Neural cell (in vitro differentiated cells): ENCODE data around the gene ALDH1B1. TPM values are rescaled to one million over a fixed set of nuclear protein-coding genes. Genes with fewer than 3 reads are reported as not detected.

Experiments
- H2AFZ ChIP-seq: fragments of 200-600, 300-800 bp; sonication (generic), shearing (Covaris generic); 2 replicates; pipeline ENCODE4 v1.6.0; 2014; ENCODE audit warnings: low read depth, mild to moderate bottlenecking, antibody characterized with exemption, low read length, moderate library complexity
- H3F3A ChIP-seq: fragments of 200-600 bp; shearing (Covaris generic); 2 replicates; pipeline ENCODE4 v1.6.1; 2016; ENCODE audit warnings: mild to moderate bottlenecking, moderate library complexity, mixed read lengths, antibody characterized with exemption, low read length; ENCODE audit not compliant: insufficient read depth, poor library complexity, severe bottlenecking
- H3K27ac ChIP-seq: fragments of 200-600, 300-800 bp; sonication (generic), shearing (Covaris generic); 2 replicates; pipeline ENCODE4 v1.5.1; 2014; ENCODE audit warnings: mild to moderate bottlenecking, low read length, moderate library complexity
- H3K27me3 ChIP-seq: fragments of 300-800, 200-600 bp; sonication (generic), shearing (Covaris generic); 2 replicates; pipeline ENCODE4 v1.6.0; 2014; ENCODE audit warnings: mild to moderate bottlenecking, low read depth, low read length, moderate library complexity; ENCODE audit not compliant: insufficient read depth
- H3K36me3 ChIP-seq: fragments of 300-800, 200-600 bp; sonication (generic), shearing (Covaris generic); 2 replicates; pipeline ENCODE4 v1.5.1; 2014; ENCODE audit warnings: mild to moderate bottlenecking, antibody characterized with exemption, low read length, moderate library complexity; ENCODE audit not compliant: insufficient read depth
- H3K4me2 ChIP-seq: fragments of 300-800, 200-600 bp; sonication (generic), shearing (Covaris generic); 2 replicates; pipeline ENCODE4 v1.6.0; 2014; ENCODE audit warnings: mild to moderate bottlenecking, low read length
- H3K4me3 ChIP-seq: fragments of 300-800, 200-600 bp; sonication (generic), shearing (Covaris generic); 2 replicates; pipeline ENCODE4 v1.5.1; 2014; ENCODE audit warnings: mild to moderate bottlenecking, low read length, moderate library complexity
- H3K79me2 ChIP-seq: fragments of 200-600 bp; shearing (Covaris generic); replicated peaks from 2 replicates; pipeline ENCODE4 v1.6.0; 2014; ENCODE audit warnings: mild to moderate bottlenecking, low read length, moderate library complexity; ENCODE audit not compliant: insufficient read depth
- H3K9ac ChIP-seq: fragments of 300-800, 200-600 bp; sonication (generic), shearing (Covaris generic); 2 replicates; pipeline ENCODE4 v1.6.1; 2016; ENCODE audit warnings: mild to moderate bottlenecking, low read length, mixed read lengths
- H3K9me2 ChIP-seq: fragments of 200-600 bp; shearing (Covaris generic); 2 replicates; pipeline ENCODE4 v1.6.1; 2016; ENCODE audit warnings: mild to moderate bottlenecking, low read length, mixed read lengths; ENCODE audit not compliant: insufficient read depth
- H3K9me3 ChIP-seq: fragments of 200-600, 300-800 bp; sonication (generic), shearing (Covaris generic); 2 replicates; pipeline ENCODE4 v1.6.1; 2016; ENCODE audit warnings: mild to moderate bottlenecking, mixed run types, low read length, moderate library complexity, mixed read lengths
- H4K20me1 ChIP-seq: fragments of 200-600 bp; shearing (Covaris generic); 2 replicates; pipeline ENCODE4 v1.6.1; 2016; ENCODE audit warnings: mild to moderate bottlenecking, mixed run types; ENCODE audit not compliant: insufficient read depth
- EP300 ChIP-seq: fragments of 450-650 bp; conservative IDR thresholded peaks from 2 replicates; pipeline ENCODE4 v1.6.1; 2014; ENCODE audit warnings: antibody characterized with exemption, mild to moderate bottlenecking, moderate library complexity; ENCODE audit not compliant: poor library complexity, severe bottlenecking
- EZH2 ChIP-seq: fragments of 200-600, 300-800 bp; shearing (Covaris generic), sonication (generic); IDR thresholded peaks from 2 replicates; pipeline ENCODE4 v1.6.1; 2014; ENCODE audit warnings: antibody characterized with exemption, low read length, borderline replicate concordance, mild to moderate bottlenecking; ENCODE audit not compliant: insufficient read depth, poor library complexity, severe bottlenecking
- MXI1 ChIP-seq: fragments of 450-650 bp; conservative IDR thresholded peaks from 2 replicates; pipeline ENCODE4 v1.6.1; 2014; ENCODE audit warnings: antibody characterized with exemption, mild to moderate bottlenecking; ENCODE audit not compliant: poor library complexity, severe bottlenecking
- POLR2AphosphoS5 ChIP-seq: IDR thresholded peaks from 2 replicates; pipeline ENCODE4 v1.6.1; 2012
- RAD21 ChIP-seq: fragments of 450-650 bp; conservative IDR thresholded peaks from 2 replicates; pipeline ENCODE4 v1.6.1; 2014; ENCODE audit warnings: antibody characterized with exemption, mild to moderate bottlenecking, moderate library complexity
- SMC3 ChIP-seq: fragments of 450-650 bp; conservative IDR thresholded peaks from 2 replicates; pipeline ENCODE4 v1.6.1; 2014; ENCODE audit warnings: antibody characterized with exemption, mild to moderate bottlenecking, moderate library complexity; ENCODE audit not compliant: poor library complexity
- TAF1 ChIP-seq: IDR thresholded peaks from 2 replicates; pipeline ENCODE4 v1.6.1; 2012; ENCODE audit warnings: low read depth
- polyA plus RNA-seq: library from polyadenylated mRNA; depleted of rRNA; stranded (reverse); fragments of >200 nt; gene quantifications from 2 replicates; pipeline ENCODE4 v1.2.3, GENCODE V29; 2014
- TF ChIP-seq, protein P1 (sequence below): IDR thresholded peaks from 2 replicates; pipeline ENCODE4 v1.6.1; 2012; ENCODE audit warnings: borderline replicate concordance
- TF ChIP-seq, protein P2 (sequence below): fragments of 450-650 bp; IDR thresholded peaks from 2 replicates; pipeline ENCODE4 v1.5.1; 2014; ENCODE audit warnings: antibody characterized with exemption, mild to moderate bottlenecking, moderate library complexity; ENCODE audit not compliant: poor library complexity, severe bottlenecking

ALDH1B1 gene
- polyA plus RNA-seq, 1 donor from 2014 or later = 6.6 TPM

DNA sequence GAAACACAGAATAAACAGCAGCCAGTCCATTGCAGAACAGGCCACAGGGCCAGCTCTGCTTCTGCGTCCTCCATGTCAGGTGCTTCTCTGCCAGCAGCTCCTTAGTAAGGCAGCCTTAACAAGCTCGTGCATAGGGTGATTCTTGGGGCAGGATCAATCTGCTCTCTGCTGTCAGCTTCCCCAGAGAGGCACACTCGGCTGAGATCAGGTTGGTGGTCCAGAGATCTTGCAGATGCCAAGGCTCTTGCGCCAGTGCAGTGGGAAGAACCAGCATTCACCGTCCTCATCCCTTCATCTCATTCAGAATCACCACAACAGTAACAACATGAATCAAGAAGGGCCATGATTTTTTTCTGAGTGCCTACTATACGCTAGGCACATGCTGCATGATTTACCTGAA, 49.0 kb upstream of the ALDH1B1 start:
- H3K9ac ChIP-seq = no peak overlapping the region
- H3K36me3 ChIP-seq = no peaks in the 10 kb centered on the region
- H3K9me3 ChIP-seq = no peaks in the 10 kb centered on the region
- H4K20me1 ChIP-seq = no peaks in the 10 kb centered on the region
- H3K27ac ChIP-seq = no peak overlapping the region
- no peaks in the 10 kb centered on the region for H3K9me2 ChIP-seq
- no peak overlapping the region for H3K4me2 ChIP-seq
- no peak for TF ChIP-seq POLR2AphosphoS5
- TF ChIP-seq, protein P1, sequence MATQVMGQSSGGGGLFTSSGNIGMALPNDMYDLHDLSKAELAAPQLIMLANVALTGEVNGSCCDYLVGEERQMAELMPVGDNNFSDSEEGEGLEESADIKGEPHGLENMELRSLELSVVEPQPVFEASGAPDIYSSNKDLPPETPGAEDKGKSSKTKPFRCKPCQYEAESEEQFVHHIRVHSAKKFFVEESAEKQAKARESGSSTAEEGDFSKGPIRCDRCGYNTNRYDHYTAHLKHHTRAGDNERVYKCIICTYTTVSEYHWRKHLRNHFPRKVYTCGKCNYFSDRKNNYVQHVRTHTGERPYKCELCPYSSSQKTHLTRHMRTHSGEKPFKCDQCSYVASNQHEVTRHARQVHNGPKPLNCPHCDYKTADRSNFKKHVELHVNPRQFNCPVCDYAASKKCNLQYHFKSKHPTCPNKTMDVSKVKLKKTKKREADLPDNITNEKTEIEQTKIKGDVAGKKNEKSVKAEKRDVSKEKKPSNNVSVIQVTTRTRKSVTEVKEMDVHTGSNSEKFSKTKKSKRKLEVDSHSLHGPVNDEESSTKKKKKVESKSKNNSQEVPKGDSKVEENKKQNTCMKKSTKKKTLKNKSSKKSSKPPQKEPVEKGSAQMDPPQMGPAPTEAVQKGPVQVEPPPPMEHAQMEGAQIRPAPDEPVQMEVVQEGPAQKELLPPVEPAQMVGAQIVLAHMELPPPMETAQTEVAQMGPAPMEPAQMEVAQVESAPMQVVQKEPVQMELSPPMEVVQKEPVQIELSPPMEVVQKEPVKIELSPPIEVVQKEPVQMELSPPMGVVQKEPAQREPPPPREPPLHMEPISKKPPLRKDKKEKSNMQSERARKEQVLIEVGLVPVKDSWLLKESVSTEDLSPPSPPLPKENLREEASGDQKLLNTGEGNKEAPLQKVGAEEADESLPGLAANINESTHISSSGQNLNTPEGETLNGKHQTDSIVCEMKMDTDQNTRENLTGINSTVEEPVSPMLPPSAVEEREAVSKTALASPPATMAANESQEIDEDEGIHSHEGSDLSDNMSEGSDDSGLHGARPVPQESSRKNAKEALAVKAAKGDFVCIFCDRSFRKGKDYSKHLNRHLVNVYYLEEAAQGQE = no peak
- TF ChIP-seq TAF1 = no peak
- no peak for TF ChIP-seq RAD21
- TF ChIP-seq SMC3 = no peak
- no peak for TF ChIP-seq MXI1
- TF ChIP-seq, protein P2, sequence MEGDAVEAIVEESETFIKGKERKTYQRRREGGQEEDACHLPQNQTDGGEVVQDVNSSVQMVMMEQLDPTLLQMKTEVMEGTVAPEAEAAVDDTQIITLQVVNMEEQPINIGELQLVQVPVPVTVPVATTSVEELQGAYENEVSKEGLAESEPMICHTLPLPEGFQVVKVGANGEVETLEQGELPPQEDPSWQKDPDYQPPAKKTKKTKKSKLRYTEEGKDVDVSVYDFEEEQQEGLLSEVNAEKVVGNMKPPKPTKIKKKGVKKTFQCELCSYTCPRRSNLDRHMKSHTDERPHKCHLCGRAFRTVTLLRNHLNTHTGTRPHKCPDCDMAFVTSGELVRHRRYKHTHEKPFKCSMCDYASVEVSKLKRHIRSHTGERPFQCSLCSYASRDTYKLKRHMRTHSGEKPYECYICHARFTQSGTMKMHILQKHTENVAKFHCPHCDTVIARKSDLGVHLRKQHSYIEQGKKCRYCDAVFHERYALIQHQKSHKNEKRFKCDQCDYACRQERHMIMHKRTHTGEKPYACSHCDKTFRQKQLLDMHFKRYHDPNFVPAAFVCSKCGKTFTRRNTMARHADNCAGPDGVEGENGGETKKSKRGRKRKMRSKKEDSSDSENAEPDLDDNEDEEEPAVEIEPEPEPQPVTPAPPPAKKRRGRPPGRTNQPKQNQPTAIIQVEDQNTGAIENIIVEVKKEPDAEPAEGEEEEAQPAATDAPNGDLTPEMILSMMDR = no peak
- TF ChIP-seq EP300 = no peak
- no peak for TF ChIP-seq EZH2
- no peaks in the 10 kb centered on the region for H3K27me3 ChIP-seq
- no peak overlapping the region for H3K4me3 ChIP-seq
- H3F3A ChIP-seq = no peaks in the 10 kb centered on the region
- H3K79me2 ChIP-seq = no peaks in the 10 kb centered on the region
- no peak overlapping the region for H2AFZ ChIP-seq

DNA sequence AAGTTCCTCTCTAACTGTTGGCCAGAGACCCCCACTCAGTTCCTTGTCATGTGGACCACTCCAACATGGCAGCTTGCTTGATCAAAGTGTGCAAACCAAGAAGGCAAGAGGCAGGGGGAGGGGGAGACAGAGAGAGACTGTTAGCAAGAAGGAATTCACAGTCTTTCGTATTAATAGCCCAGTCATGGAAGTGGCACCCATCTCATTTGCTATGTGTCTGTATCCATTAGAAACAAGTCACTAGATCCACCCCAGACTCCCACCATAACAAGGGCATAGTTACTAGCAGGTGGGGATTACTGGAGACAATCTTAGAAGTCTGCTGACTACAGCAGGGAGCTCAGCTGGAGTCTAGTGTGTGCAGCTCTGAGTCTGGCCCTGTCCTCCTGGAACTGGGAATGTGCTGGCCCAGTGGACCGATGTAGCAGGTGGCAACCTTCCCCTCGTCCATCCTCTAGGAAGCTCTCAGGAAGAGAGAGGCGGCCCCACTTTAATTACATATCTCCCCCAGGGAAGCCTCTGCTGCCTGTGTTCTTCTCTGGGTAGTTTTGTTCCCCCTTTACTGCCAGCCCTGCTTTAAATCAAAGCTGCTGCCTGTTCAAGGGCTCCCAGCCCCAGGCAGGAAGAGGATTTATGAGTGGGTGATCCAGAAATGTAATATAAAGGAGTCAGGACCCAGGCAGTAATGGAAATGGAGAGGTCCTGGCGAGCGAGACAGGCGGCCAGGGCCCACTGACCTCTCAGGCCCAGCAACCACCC, 47.8 kb upstream of the ALDH1B1 start:
- no peaks in the 10 kb centered on the region for H3K27me3 ChIP-seq
- H3K36me3 ChIP-seq = no peaks in the 10 kb centered on the region
- H3K9me3 ChIP-seq = no peaks in the 10 kb centered on the region
- no peak overlapping the region for H3K4me2 ChIP-seq
- no peak overlapping the region for H2AFZ ChIP-seq
- H3K9ac ChIP-seq = no peak overlapping the region
- no peaks in the 10 kb centered on the region for H4K20me1 ChIP-seq
- H3K9me2 ChIP-seq = no peaks in the 10 kb centered on the region
- H3K4me3 ChIP-seq = no peak overlapping the region
- H3K79me2 ChIP-seq = no peaks in the 10 kb centered on the region
- no peaks in the 10 kb centered on the region for H3F3A ChIP-seq
- no peak overlapping the region for H3K27ac ChIP-seq
- TF ChIP-seq, protein P1 = no peak
- TF ChIP-seq, protein P2 = no peak
- TF ChIP-seq TAF1 (no peak), EZH2 (no peak), EP300 (no peak), RAD21 (no peak), SMC3 (no peak), MXI1 (no peak), POLR2AphosphoS5 (no peak)
